ENCODE measurements around the gene TBC1D19.
"Not testable (repeated sequence)": the region's sequence is repeated elsewhere in the genome, so short reads cannot be mapped to it uniquely, and the experiment has no call there.

Gene TBC1D19

DNA sequence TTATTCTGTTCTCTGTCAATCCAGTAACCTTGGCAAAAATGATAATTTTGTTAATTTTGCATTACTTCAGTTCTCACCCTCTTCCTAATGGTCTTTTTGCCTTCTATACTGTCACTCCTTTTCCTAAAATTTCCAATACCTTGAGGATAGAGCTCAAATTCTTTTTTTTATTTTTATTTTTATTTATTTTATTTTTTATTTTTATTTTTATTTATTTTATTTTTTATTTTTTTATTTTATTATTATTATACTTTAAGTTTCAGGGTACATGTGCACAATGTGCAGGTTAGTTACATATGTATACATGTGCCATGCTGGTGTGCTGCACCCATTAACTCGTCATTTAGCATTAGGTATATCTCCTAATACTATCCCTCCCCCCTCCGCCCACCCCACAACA, 42.8 kb downstream of the TBC1D19 start:
- H3K36me3 ChIP-seq (ENCODE audit: insufficient read depth, low read length); H3K4me3 ChIP-seq (ENCODE audit: low read length); H3K9ac ChIP-seq (ENCODE audit: low read depth, low read length); H3K27ac ChIP-seq (ENCODE audit: low read depth, low read length); H3K9me3 ChIP-seq (ENCODE audit: insufficient read depth, low read depth, low read length); H3K4me1 ChIP-seq (ENCODE audit: insufficient read depth, low read length); H3K27me3 ChIP-seq (ENCODE audit: insufficient read depth, low read length): not testable (repeated sequence)
- no CpG with 5 or more reads among the region's 2 CpGs for WGBS

DNA sequence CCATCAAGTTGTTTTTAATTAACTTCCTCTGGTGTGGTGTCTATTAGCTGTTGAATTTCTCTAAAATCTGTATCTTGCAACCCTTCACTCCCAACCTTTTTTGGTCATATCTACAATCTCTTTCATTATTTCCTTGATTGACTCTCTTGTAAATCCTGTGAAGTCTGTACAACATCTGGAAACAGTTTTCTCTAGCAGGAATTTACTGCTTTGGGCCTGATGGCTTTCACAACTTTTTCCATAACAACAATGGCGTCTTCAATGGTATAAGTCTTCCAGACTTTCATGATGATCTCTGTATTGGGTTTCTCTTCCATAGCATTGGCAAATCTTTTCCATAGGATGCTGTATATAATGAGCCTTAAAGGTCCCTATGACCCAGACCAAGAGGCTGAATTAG, 49.0 kb downstream of the TBC1D19 start:
- no peaks in the 10 kb centered on the region for H3K27me3 ChIP-seq (ENCODE audit: insufficient read depth, low read length)
- no peaks in the 10 kb centered on the region for H3K4me1 ChIP-seq (ENCODE audit: insufficient read depth, low read length)
- H3K27ac ChIP-seq (ENCODE audit: low read depth, low read length): no peak overlapping the region
- H3K4me3 ChIP-seq (ENCODE audit: low read length): no peak overlapping the region
- WGBS: 85% methylated on average over 1 of the region's 1 CpG
- H3K9me3 ChIP-seq (ENCODE audit: insufficient read depth, low read depth, low read length): no peaks in the 10 kb centered on the region
- no peak overlapping the region for H3K9ac ChIP-seq (ENCODE audit: low read depth, low read length)
- H3K36me3 ChIP-seq (ENCODE audit: insufficient read depth, low read length): no peaks in the 10 kb centered on the region

DNA sequence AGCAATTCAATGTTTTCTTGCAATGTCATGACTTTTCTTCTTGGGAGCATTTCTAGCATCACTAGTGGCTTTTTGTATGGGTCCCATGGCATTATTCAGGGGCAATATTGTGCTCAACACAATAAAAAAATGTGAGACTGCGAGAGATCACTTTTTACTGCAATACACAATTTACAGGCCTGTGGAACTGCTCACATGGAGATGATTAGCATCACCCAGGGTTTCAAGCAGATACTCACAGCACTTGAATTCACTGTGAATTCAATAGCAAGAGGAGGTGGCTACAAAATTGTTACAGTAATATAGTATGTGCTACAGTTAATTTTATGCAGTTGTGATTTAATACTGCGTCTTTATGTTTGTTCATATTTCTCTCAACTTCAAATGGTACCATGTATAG, 50.4 kb downstream of the TBC1D19 start:
- no peaks in the 10 kb centered on the region for H3K4me1 ChIP-seq (ENCODE audit: insufficient read depth, low read length)
- no peak overlapping the region for H3K4me3 ChIP-seq (ENCODE audit: low read length)
- H3K27ac ChIP-seq (ENCODE audit: low read depth, low read length): no peak overlapping the region
- no peak overlapping the region for H3K9ac ChIP-seq (ENCODE audit: low read depth, low read length)
- no peaks in the 10 kb centered on the region for H3K27me3 ChIP-seq (ENCODE audit: insufficient read depth, low read length)
- no peaks in the 10 kb centered on the region for H3K36me3 ChIP-seq (ENCODE audit: insufficient read depth, low read length)
- 96% methylated on average over 2 of the region's 2 CpGs for WGBS
- no peaks in the 10 kb centered on the region for H3K9me3 ChIP-seq (ENCODE audit: insufficient read depth, low read depth, low read length)

DNA sequence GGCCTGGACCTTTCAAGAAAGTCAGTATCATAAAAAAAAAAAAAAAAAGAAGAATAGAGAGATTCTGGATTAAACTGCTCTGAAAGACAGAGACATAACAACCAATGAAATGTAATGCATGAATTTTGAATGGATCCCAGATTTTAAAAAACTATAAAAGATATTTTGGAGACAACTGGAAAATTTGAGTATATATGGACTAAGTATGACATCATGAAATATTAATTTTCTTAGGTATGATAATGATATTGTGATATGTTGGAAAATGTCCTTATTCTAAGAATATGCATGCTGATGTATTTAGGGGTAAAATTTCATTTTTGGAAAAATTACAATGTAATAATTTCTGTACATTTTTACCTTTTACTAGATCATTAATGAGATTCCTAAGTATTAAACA, 52.6 kb downstream of the TBC1D19 start:
- H3K9ac ChIP-seq (ENCODE audit: low read depth, low read length): no peak overlapping the region
- H3K4me3 ChIP-seq (ENCODE audit: low read length): no peak overlapping the region
- H3K27me3 ChIP-seq (ENCODE audit: insufficient read depth, low read length): no peaks in the 10 kb centered on the region
- no peak overlapping the region for H3K27ac ChIP-seq (ENCODE audit: low read depth, low read length)
- H3K36me3 ChIP-seq (ENCODE audit: insufficient read depth, low read length): peaks cover 6% of the 10 kb centered on the region; the same call in 1 of the 2 replicates
- H3K4me1 ChIP-seq (ENCODE audit: insufficient read depth, low read length): no peaks in the 10 kb centered on the region
- no peaks in the 10 kb centered on the region for H3K9me3 ChIP-seq (ENCODE audit: insufficient read depth, low read depth, low read length)

DNA sequence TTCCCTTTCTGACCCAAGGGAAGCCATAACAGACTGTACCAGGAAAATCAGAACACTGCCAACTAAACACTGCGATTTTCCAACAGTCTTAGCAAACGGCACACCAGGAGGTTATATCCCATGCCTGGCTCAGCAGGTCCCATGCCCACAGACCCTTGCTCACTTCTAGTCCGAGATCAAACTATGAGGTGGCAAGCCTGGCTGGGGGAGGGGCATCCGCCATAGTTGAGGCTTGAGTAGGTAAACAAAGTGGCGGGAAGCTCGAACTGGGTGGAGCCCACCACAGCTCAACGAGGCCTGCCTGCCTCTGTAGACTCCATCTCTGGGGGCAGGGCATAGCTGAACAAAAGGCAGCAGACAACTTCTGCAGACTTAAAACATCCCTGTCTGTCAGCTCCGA, 56.8 kb downstream of the TBC1D19 start:
- not testable (repeated sequence) for H3K27me3 ChIP-seq (ENCODE audit: insufficient read depth, low read length); H3K4me3 ChIP-seq (ENCODE audit: low read length); H3K9ac ChIP-seq (ENCODE audit: low read depth, low read length); H3K27ac ChIP-seq (ENCODE audit: low read depth, low read length); H3K4me1 ChIP-seq (ENCODE audit: insufficient read depth, low read length); H3K9me3 ChIP-seq (ENCODE audit: insufficient read depth, low read depth, low read length); H3K36me3 ChIP-seq (ENCODE audit: insufficient read depth, low read length)
- WGBS: 92% methylated on average over 8 of the region's 8 CpGs

GRCh38 chr4:26647523-26648224, 63.8 kb downstream of the TBC1D19 start:
- no peaks in the 10 kb centered on the region for H3K27me3 ChIP-seq (ENCODE audit: insufficient read depth, low read length)
- peak overlapping the region; percentile 97 for H3K27ac ChIP-seq (ENCODE audit: low read depth, low read length)
- no peak overlapping the region for H3K9ac ChIP-seq (ENCODE audit: low read depth, low read length)
- 89% methylated on average over 2 of the region's 2 CpGs for WGBS
- H3K9me3 ChIP-seq (ENCODE audit: insufficient read depth, low read depth, low read length): no peaks in the 10 kb centered on the region
- H3K4me3 ChIP-seq (ENCODE audit: low read length): no peak overlapping the region
- H3K36me3 ChIP-seq (ENCODE audit: insufficient read depth, low read length): no peaks in the 10 kb centered on the region
- peaks cover 21% of the 10 kb centered on the region for H3K4me1 ChIP-seq (ENCODE audit: insufficient read depth, low read length)

GRCh38 chr4:26648260-26648659, 64.4 kb downstream of the TBC1D19 start:
- Histone ChIP-seq H3K36me3 (ENCODE audit: insufficient read depth, low read length) (no peaks in the 10 kb centered on the region), H3K4me3 (ENCODE audit: low read length) (no peak overlapping the region), H3K9me3 (ENCODE audit: insufficient read depth, low read depth, low read length) (no peaks in the 10 kb centered on the region), H3K9ac (ENCODE audit: low read depth, low read length) (no peak overlapping the region), H3K4me1 (ENCODE audit: insufficient read depth, low read length) (peaks cover 21% of the 10 kb centered on the region), H3K27me3 (ENCODE audit: insufficient read depth, low read length) (no peaks in the 10 kb centered on the region), H3K27ac (ENCODE audit: low read depth, low read length) (peak overlapping the region; percentile 97)
- 67% methylated on average over 1 of the region's 1 CpG for WGBS

GRCh38 chr4:26660261-26660660, 76.4 kb downstream of the TBC1D19 start:
- WGBS: 92% methylated on average over 3 of the region's 3 CpGs
- no peaks in the 10 kb centered on the region for H3K27me3 ChIP-seq (ENCODE audit: insufficient read depth, low read length)
- H3K4me3 ChIP-seq (ENCODE audit: low read length): no peak overlapping the region
- no peak overlapping the region for H3K9ac ChIP-seq (ENCODE audit: low read depth, low read length)
- H3K36me3 ChIP-seq (ENCODE audit: insufficient read depth, low read length): no peaks in the 10 kb centered on the region
- H3K9me3 ChIP-seq (ENCODE audit: insufficient read depth, low read depth, low read length): peaks cover 9% of the 10 kb centered on the region
- H3K27ac ChIP-seq (ENCODE audit: low read depth, low read length): no peak overlapping the region
- no peaks in the 10 kb centered on the region for H3K4me1 ChIP-seq (ENCODE audit: insufficient read depth, low read length)

DNA sequence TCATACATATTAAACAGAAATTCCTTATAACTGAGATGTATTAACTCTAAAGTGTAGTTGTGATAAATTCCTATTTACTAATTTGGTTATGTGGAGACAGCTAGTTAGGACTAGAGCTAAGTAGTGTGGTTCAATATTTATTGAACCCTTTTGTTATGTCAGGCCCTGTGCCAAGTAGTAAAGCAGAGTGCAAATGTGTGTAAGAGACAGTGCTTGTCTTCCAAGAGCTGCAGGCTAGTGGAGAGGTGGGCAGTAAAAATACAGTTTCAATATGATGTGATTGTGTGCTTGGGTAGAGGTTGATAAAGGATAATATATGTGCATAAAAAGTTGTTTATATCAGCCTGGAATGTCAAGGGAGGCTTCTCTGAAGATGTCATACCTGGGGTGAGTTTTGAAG, 80.0 kb downstream of the TBC1D19 start:
- Histone ChIP-seq H3K27ac (ENCODE audit: low read depth, low read length) (no peak overlapping the region), H3K27me3 (ENCODE audit: insufficient read depth, low read length) (no peaks in the 10 kb centered on the region), H3K9ac (ENCODE audit: low read depth, low read length) (no peak overlapping the region), H3K4me1 (ENCODE audit: insufficient read depth, low read length) (no peaks in the 10 kb centered on the region), H3K36me3 (ENCODE audit: insufficient read depth, low read length) (no peaks in the 10 kb centered on the region), H3K9me3 (ENCODE audit: insufficient read depth, low read depth, low read length) (no peaks in the 10 kb centered on the region), H3K4me3 (ENCODE audit: low read length) (no peak overlapping the region)

GRCh38 chr4:26670903-26671537, 87.1 kb downstream of the TBC1D19 start:
- Histone ChIP-seq H3K4me1 (ENCODE audit: insufficient read depth, low read length) (peaks cover 14% of the 10 kb centered on the region), H3K36me3 (ENCODE audit: insufficient read depth, low read length) (no peaks in the 10 kb centered on the region), H3K27ac (ENCODE audit: low read depth, low read length) (no peak overlapping the region), H3K9ac (ENCODE audit: low read depth, low read length) (no peak overlapping the region), H3K4me3 (ENCODE audit: low read length) (no peak overlapping the region), H3K27me3 (ENCODE audit: insufficient read depth, low read length) (no peaks in the 10 kb centered on the region), H3K9me3 (ENCODE audit: insufficient read depth, low read depth, low read length) (no peaks in the 10 kb centered on the region)
- 40% methylated on average over 1 of the region's 2 CpGs for WGBS

GRCh38 chr4:26679040-26679695, 95.3 kb downstream of the TBC1D19 start:
- H3K4me3 ChIP-seq (ENCODE audit: low read length); H3K36me3 ChIP-seq (ENCODE audit: insufficient read depth, low read length); H3K27ac ChIP-seq (ENCODE audit: low read depth, low read length); H3K9ac ChIP-seq (ENCODE audit: low read depth, low read length); H3K27me3 ChIP-seq (ENCODE audit: insufficient read depth, low read length): not testable (repeated sequence)
- H3K4me1 ChIP-seq (ENCODE audit: insufficient read depth, low read length): peaks cover 11% of the 10 kb centered on the region; the same call in 1 of the 2 replicates
- 92% methylated on average over 1 of the region's 1 CpG for WGBS
- peaks cover 22% of the 10 kb centered on the region for H3K9me3 ChIP-seq (ENCODE audit: insufficient read depth, low read depth, low read length)
